Dendritic cell treated with granulocyte-macrophage colony-stimulating factor and Interleukin-4, amounts not matched to agents 40 ng/mL and 50 ng/mL, for 4 days (primary cell): ENCODE measurements around the gene SEMA4C.

Experiments
- H3K27ac Mint-ChIP-seq: one replicate; pipeline ENCODE4 v1.8.0; 2022; ENCODE audit warnings: mild to moderate bottlenecking, mixed read lengths
- H3K27me3 Mint-ChIP-seq: one replicate; pipeline ENCODE4 v1.8.0; 2022; ENCODE audit warnings: mild to moderate bottlenecking, mixed read lengths
- H3K36me3 Mint-ChIP-seq: one replicate; pipeline ENCODE4 v1.8.0; 2022; ENCODE audit warnings: low read depth, mixed read lengths
- H3K4me1 Mint-ChIP-seq: one replicate; pipeline ENCODE4 v1.8.0; 2022; ENCODE audit warnings: low read depth, mixed read lengths
- H3K4me3 Mint-ChIP-seq: one replicate; pipeline ENCODE4 v1.8.0; 2022; ENCODE audit warnings: mild to moderate bottlenecking, moderate library complexity, mixed read lengths
- H3K9me3 Mint-ChIP-seq: one replicate; pipeline ENCODE4 v1.8.0; 2022; ENCODE audit warnings: mixed read lengths
- intact Hi-C: fragments of 100-400 bp; cut with micrococcal nuclease; formaldehyde crosslinking; loops from one replicate; pipeline ENCODE4 v1.15.0; 2022

SEMA4C gene

DNA sequence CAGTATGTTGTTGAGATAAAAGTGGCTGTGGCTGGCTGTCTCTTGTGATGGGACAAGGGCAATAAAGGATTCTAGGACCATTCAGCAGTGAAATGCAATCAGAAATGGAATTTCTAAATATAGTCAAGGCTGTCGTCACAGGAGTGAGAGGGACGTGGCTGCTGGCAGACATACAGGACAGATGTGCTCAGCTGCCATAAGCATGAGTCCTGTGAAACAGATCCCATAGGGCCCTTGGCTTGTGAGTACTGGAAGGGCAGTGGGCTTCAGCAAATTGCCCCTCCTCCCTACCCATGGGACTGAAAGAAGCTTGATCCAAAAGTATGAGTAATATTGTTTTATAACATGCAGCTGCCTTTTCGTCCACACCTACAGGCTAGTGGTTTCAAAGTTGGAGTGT lies 58.0 kb downstream of the SEMA4C start:
- Mint-ChIP-seq H3K4me3 (no peak overlapping the region), H3K27ac (no peak overlapping the region), H3K36me3 (peaks cover 47% of the 10 kb centered on the region), H3K4me1 (peaks cover 8% of the 10 kb centered on the region), H3K27me3 (no peaks in the 10 kb centered on the region), H3K9me3 (no peaks in the 10 kb centered on the region)
- intact Hi-C loops = no loop called here

DNA sequence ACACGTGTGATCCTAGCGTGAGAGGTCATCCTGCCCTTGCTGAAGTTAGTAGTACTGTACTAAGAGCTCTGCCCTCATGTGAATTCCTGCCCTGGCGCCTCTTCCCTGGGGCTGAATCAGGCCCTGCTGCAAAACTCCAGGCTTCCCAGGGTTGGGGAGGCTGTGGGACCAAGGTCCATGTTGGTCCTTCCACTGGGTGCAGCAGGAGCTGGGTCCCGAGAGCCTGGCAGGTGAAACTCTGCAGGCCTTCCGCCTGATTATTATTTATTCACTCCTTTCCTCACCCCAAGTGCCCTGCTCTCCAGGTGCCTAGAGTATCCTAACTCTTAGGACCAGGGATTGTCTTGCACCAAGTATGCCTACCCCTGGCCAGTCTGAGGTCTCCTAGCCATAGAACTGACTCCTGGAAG lies 59.1 kb downstream of the SEMA4C start:
- intact Hi-C loops = no loop called here
- Mint-ChIP-seq H3K36me3 (peaks cover 56% of the 10 kb centered on the region), H3K4me3 (no peak overlapping the region), H3K9me3 (no peaks in the 10 kb centered on the region), H3K27ac (no peak overlapping the region), H3K27me3 (no peaks in the 10 kb centered on the region), H3K4me1 (peaks cover 8% of the 10 kb centered on the region)

GRCh38 chr2:96809951-96810782 lies 59.7 kb downstream of the SEMA4C start:
- peaks cover 56% of the 10 kb centered on the region for H3K36me3 Mint-ChIP-seq
- no peaks in the 10 kb centered on the region for H3K27me3 Mint-ChIP-seq
- no peak overlapping the region for H3K27ac Mint-ChIP-seq
- no peaks in the 10 kb centered on the region for H3K9me3 Mint-ChIP-seq
- peaks cover 4% of the 10 kb centered on the region for H3K4me1 Mint-ChIP-seq
- no peak overlapping the region for H3K4me3 Mint-ChIP-seq
- intact Hi-C loops = loop anchor here (10.0 kb wide), 1 partner anchor 205 kb away; no protein-coding TSS in a partner anchor
